ENCODE results near the gene ZNF140.
A peak's percentile ranks its signal among the peaks of the same experiment; 100 is the strongest.

The ZNF140 gene

DNA sequence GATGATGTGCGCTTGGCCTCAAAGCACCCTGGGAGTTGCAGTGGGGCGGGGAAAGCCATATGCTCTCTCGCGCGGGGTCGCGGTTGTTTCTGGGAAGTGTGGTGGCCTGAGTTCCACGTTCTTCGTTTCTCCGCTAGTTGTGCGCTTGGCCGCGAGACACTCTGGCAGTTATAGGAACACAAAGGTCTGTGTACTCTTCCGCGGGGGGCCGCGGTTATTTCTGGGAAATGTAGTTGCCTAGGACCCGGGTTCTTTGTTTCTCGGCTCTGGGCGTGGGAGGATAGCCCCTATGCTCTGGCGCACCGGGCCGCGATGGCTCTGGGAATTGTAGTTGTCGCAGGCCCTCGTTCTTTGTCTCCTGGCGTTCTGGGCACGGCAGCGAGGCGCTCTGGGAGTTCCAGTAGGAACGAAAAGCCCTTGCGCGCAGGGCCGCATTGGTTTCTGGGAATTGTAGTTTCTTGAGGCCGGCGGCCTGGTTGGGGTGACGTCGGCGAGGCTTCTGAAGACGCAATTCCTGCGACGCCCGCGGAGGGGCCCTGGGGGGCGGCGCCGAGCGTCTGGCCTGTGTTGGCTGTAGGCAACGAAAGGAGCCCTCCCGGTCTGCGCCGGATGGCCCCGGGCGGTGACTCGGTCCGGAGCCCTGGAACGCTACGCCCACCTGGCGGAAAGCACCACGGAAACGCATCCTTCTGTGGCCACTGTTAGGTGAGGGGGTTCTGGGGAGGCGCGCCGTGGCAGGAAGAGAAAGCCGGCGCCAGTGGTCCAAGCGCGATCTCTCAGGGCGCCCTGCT, at the start of gene ZNF140:
TSS of gene ZNF140 (plus strand) at position 556 of the 791 bp plus-strand sequence. CDS start 398 bp downstream, outside the sequence.
- Mint-ChIP-seq H3K4me1 (peaks cover 7% of the 10 kb centered on the region), H3K27ac (ENCODE audit: low read depth) (no peak within 1 kb of the TSS), H3K36me3 (ENCODE audit: insufficient read depth) (peaks cover 28% of the 10 kb centered on the region), H3K9me3 (peaks cover 22% of the 10 kb centered on the region), H3K4me3 (no peak within 1 kb of the TSS), H3K27me3 (no peaks in the 10 kb centered on the region)
- DNase-seq (ENCODE audit: low spot score in 2 of 2), result peak; percentile 90 to 95
- ATAC-seq (replicated peaks; ENCODE audit: extremely low read depth, poor library complexity, severe bottlenecking), result peak; percentile 66

- H3K9me3 Mint-ChIP-seq, result peaks cover 13% of the 10 kb centered on the region
- peak; percentile 94 to 96 for DNase-seq (ENCODE audit: low spot score in 2 of 2)
- peaks cover 34% of the 10 kb centered on the region for H3K36me3 Mint-ChIP-seq (ENCODE audit: insufficient read depth)
Measured at GRCh38 chr12:133037207-133038005, 43.3 kb upstream of the ZNF140 start, which contains the start of gene ZNF84. TSS of gene ZNF84 (plus strand) at chr12:133037509. CDS start at chr12:133041468, 3,959 bp downstream.

GRCh38 chr12:133038118-133038709, 42.5 kb upstream of the ZNF140 start:
- H3K4me1 Mint-ChIP-seq, result peaks cover 4% of the 10 kb centered on the region
- peak overlapping the region; percentile 98 for H3K27ac Mint-ChIP-seq (ENCODE audit: low read depth)
- no peak for DNase-seq (ENCODE audit: low spot score in 2 of 2)
- no peak for ATAC-seq (replicated peaks; ENCODE audit: extremely low read depth, poor library complexity, severe bottlenecking)
- peaks cover 13% of the 10 kb centered on the region for H3K9me3 Mint-ChIP-seq
- H3K4me3 Mint-ChIP-seq, result peak overlapping the region; percentile 88
- H3K27me3 Mint-ChIP-seq, result peaks cover 20% of the 10 kb centered on the region
- H3K36me3 Mint-ChIP-seq (ENCODE audit: insufficient read depth), result peaks cover 40% of the 10 kb centered on the region

More at GRCh38 chr12:133037207-133038005, 43.3 kb upstream of the ZNF140 start, which contains the start of gene ZNF84:
- Mint-ChIP-seq H3K4me1 (peaks cover 4% of the 10 kb centered on the region), H3K27me3 (peaks cover 20% of the 10 kb centered on the region), H3K27ac (ENCODE audit: low read depth) (peak within 1 kb of the TSS; percentile 98), H3K4me3 (peak within 1 kb of the TSS; percentile 88)
- peak; percentile 90 for ATAC-seq (replicated peaks; ENCODE audit: extremely low read depth, poor library complexity, severe bottlenecking)

GRCh38 chr12:133046698-133047097, 34.0 kb upstream of the ZNF140 start:
- H3K4me3 Mint-ChIP-seq, result no peak overlapping the region

GRCh38 chr12:133057446-133057845, 23.3 kb upstream of the ZNF140 start:
- no peaks in the 10 kb centered on the region for H3K4me1 Mint-ChIP-seq
- H3K9me3 Mint-ChIP-seq, result peaks cover 23% of the 10 kb centered on the region
- DNase-seq (ENCODE audit: low spot score in 2 of 2), result no peak
- H3K36me3 Mint-ChIP-seq (ENCODE audit: insufficient read depth), result peaks cover 30% of the 10 kb centered on the region
- peak overlapping the region; percentile 51 for H3K27ac Mint-ChIP-seq (ENCODE audit: low read depth)
- ATAC-seq (replicated peaks; ENCODE audit: extremely low read depth, poor library complexity, severe bottlenecking), result no peak
- no peaks in the 10 kb centered on the region for H3K27me3 Mint-ChIP-seq
- H3K4me3 Mint-ChIP-seq, result peak overlapping the region; percentile 29

More at GRCh38 chr12:133046698-133047097, 34.0 kb upstream of the ZNF140 start:
- ATAC-seq (replicated peaks; ENCODE audit: extremely low read depth, poor library complexity, severe bottlenecking), result no peak
- no peaks in the 10 kb centered on the region for H3K27me3 Mint-ChIP-seq
- DNase-seq (ENCODE audit: low spot score in 2 of 2), result no peak
- no peak overlapping the region for H3K27ac Mint-ChIP-seq (ENCODE audit: low read depth)
- peaks cover 46% of the 10 kb centered on the region for H3K9me3 Mint-ChIP-seq
- no peaks in the 10 kb centered on the region for H3K4me1 Mint-ChIP-seq
- H3K36me3 Mint-ChIP-seq (ENCODE audit: insufficient read depth), result peaks cover 52% of the 10 kb centered on the region

DNA sequence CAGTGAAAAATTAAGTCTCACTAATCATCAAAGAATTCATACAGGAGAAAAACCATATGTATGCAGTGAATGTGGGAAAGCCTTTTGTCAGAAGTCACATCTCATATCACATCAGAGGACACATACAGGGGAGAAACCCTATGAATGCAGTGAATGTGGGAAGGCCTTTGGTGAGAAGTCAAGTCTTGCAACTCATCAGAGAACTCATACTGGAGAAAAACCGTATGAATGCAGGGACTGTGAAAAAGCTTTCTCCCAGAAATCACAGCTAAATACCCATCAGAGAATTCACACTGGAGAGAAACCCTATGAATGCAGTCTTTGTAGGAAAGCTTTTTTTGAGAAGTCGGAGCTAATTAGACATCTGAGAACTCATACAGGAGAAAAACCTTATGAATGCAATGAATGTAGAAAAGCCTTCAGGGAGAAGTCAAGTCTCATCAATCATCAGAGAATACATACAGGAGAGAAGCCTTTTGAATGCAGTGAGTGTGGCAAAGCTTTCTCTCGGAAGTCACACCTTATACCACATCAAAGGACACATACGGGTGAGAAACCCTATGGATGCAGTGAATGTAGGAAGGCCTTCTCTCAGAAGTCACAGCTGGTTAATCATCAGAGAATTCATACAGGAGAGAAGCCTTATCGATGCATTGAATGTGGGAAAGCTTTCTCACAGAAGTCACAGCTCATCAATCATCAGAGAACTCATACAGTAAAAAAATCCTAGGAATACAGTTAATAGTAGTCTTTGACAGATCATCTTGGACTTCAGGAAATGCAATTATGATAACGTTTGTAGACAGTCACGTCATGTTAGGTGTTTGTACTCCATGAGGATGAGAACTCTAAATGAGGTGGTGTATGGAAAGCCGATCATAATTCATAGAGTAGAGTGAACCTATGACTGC, 22.3 kb upstream of the ZNF140 start:
- DNase-seq (ENCODE audit: low spot score in 2 of 2) (no peak), ATAC-seq (replicated peaks; ENCODE audit: extremely low read depth, poor library complexity, severe bottlenecking) (no peak)
- peak overlapping the region; percentile 32 for H3K27ac Mint-ChIP-seq (ENCODE audit: low read depth)
- H3K27me3 Mint-ChIP-seq, result no peaks in the 10 kb centered on the region
- no peaks in the 10 kb centered on the region for H3K4me1 Mint-ChIP-seq
- H3K4me3 Mint-ChIP-seq, result no peak overlapping the region
- peaks cover 23% of the 10 kb centered on the region for H3K9me3 Mint-ChIP-seq
- H3K36me3 Mint-ChIP-seq (ENCODE audit: insufficient read depth), result peaks cover 25% of the 10 kb centered on the region

DNA sequence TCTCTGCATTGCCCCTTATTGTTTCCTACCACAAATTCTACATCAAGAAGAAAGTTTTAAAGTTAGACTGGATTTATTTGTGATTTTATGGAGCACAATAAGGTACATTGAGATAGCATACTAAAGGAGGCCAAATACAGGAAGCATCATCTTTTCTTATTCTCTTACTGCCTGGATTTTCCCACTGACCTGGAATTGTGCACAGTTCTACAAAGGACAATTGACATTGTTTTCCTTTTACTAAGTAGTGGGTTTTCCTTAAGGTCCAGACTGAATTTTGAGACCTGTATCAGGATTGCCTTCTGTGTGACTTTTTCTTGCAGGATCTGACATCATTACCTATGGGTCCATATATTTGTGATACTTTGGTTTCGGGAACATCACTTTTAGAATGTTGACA, 18.8 kb upstream of the ZNF140 start:
- ATAC-seq (replicated peaks; ENCODE audit: extremely low read depth, poor library complexity, severe bottlenecking) (no peak), DNase-seq (ENCODE audit: low spot score in 2 of 2) (no peak)
- Mint-ChIP-seq H3K36me3 (ENCODE audit: insufficient read depth) (peaks cover 14% of the 10 kb centered on the region), H3K4me3 (no peak overlapping the region), H3K27ac (ENCODE audit: low read depth) (no peak overlapping the region), H3K27me3 (no peaks in the 10 kb centered on the region), H3K4me1 (no peaks in the 10 kb centered on the region), H3K9me3 (peaks cover 32% of the 10 kb centered on the region)

DNA sequence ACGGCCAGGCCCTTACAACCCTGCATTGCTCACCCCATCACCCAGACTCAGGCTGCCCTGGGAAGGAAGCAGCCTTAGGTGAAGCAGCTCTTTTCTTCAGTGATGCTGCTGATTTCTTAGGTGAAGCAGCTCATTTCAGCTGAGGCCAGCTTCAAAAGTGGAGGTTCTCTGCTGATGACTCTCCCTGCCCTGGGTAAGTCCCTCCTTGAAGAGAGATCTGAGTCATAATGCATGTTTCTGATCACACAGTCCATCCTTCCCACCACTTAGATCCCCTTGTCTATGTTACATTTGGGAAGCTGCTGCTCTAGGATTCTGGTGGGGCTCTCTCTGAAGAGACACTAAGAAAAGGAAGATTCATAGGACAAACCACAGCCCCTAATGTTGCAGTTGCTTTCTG, 17.2 kb upstream of the ZNF140 start:
- Mint-ChIP-seq H3K27ac (ENCODE audit: low read depth) (no peak overlapping the region), H3K27me3 (no peaks in the 10 kb centered on the region), H3K4me3 (no peak overlapping the region), H3K4me1 (no peaks in the 10 kb centered on the region), H3K9me3 (peaks cover 23% of the 10 kb centered on the region), H3K36me3 (ENCODE audit: insufficient read depth) (no peaks in the 10 kb centered on the region)
- DNase-seq (ENCODE audit: low spot score in 2 of 2), result no peak
- no peak for ATAC-seq (replicated peaks; ENCODE audit: extremely low read depth, poor library complexity, severe bottlenecking)

DNA sequence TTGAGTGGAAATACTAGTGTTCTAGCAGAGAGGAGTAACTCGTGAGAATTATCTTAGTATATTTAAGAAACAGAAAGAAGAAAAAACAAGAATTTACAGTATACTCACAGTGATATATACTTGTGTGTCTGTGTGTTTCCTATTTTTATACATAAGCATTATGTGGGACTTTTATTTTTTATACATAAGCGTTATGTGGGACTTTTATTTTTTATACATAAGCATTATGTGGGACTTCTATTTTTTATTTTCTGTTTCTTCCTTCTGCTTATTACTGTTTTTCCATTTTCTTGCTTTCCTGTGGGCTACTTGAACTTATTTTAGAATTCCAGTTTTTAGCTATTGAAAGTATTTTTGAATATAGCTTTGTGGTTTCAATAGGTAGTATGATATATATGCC, 6.9 kb upstream of the ZNF140 start:
- peaks cover 23% of the 10 kb centered on the region for H3K9me3 Mint-ChIP-seq
- peaks cover 2% of the 10 kb centered on the region for H3K36me3 Mint-ChIP-seq (ENCODE audit: insufficient read depth)
- H3K4me3 Mint-ChIP-seq, result no peak overlapping the region
- DNase-seq (ENCODE audit: low spot score in 2 of 2) (no peak), ATAC-seq (replicated peaks; ENCODE audit: extremely low read depth, poor library complexity, severe bottlenecking) (no peak)
- no peak overlapping the region for H3K27ac Mint-ChIP-seq (ENCODE audit: low read depth)
- no peaks in the 10 kb centered on the region for H3K27me3 Mint-ChIP-seq
- no peaks in the 10 kb centered on the region for H3K4me1 Mint-ChIP-seq

DNA sequence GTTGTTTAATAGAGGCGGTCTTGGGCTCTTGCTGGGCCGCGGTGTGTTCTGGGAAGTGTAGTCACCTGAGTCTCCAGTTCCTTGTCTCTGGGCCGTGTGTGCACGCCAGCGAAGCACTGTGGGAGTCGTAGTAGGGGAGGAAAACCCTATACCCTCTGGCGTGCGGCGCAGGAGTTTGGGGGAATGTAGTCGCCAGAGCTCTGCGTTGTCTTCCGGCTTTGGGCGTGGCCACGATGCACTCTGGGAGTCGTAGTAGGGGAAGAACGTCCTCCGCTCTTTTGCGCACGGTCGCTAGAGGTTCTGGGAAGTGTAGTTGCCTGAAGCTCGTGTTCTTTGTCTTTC, 726 bp upstream of the ZNF140 start:
- DNase-seq (ENCODE audit: low spot score in 2 of 2) (no peak), ATAC-seq (replicated peaks; ENCODE audit: extremely low read depth, poor library complexity, severe bottlenecking) (peak; percentile 78)
- Mint-ChIP-seq H3K4me3 (no peak overlapping the region), H3K9me3 (peaks cover 27% of the 10 kb centered on the region), H3K27me3 (no peaks in the 10 kb centered on the region), H3K27ac (ENCODE audit: low read depth) (no peak overlapping the region), H3K36me3 (ENCODE audit: insufficient read depth) (peaks cover 25% of the 10 kb centered on the region), H3K4me1 (peaks cover 7% of the 10 kb centered on the region)

- no peak for ATAC-seq (replicated peaks; ENCODE audit: extremely low read depth, poor library complexity, severe bottlenecking)
- H3K36me3 Mint-ChIP-seq (ENCODE audit: insufficient read depth), result peaks cover 30% of the 10 kb centered on the region
- H3K9me3 Mint-ChIP-seq, result peaks cover 22% of the 10 kb centered on the region
- H3K4me3 Mint-ChIP-seq, result no peak overlapping the region
- peaks cover 7% of the 10 kb centered on the region for H3K4me1 Mint-ChIP-seq
- DNase-seq (ENCODE audit: low spot score in 2 of 2), result no peak
- no peaks in the 10 kb centered on the region for H3K27me3 Mint-ChIP-seq
- H3K27ac Mint-ChIP-seq (ENCODE audit: low read depth), result no peak overlapping the region
Measured at GRCh38 chr12:133081159-133081780, 547 bp downstream of the ZNF140 start.

Data from central memory CD8-positive, alpha-beta T cell (primary cell).